Small intestine (tissue), 7 donors: ENCODE measurements around the gene TSPAN9. TPM values are rescaled to one million over a fixed set of nuclear protein-coding genes. Genes with fewer than 3 reads are reported as not detected.

Source experiments
- DNase-seq, 2 donors: peaks; one replicate each; pipeline versions ENCODE4 v3.0.0 to v3.0.0-alpha.2; 2013
- FAIRE-seq: peaks from 2 replicates; lab custom pipeline; 2012; peaks lifted over from hg19 to GRCh38; lab: Jason Lieb, UNC
- H3K27ac ChIP-seq, 3 donors: one replicate each; pipeline ENCODE4 v1.5.1; 2013; ENCODE audit warnings: low read length in 2 of 3, mild to moderate bottlenecking in 2 of 3, control low read depth in 1 of 3, inconsistent platforms in 1 of 3, low read depth in 1 of 3, moderate library complexity in 1 of 3
- H3K27me3 ChIP-seq, 3 donors: one replicate each; pipeline ENCODE4 v1.6.1; 2013; ENCODE audit warnings: low read length in 3 of 3, inconsistent platforms in 1 of 3; ENCODE audit not compliant: control insufficient read depth in 3 of 3, insufficient read depth in 3 of 3
- H3K36me3 ChIP-seq, 3 donors: one replicate each; pipeline ENCODE4 v1.6.1; 2013; ENCODE audit warnings: low read length in 3 of 3, inconsistent platforms in 1 of 3, low read depth in 1 of 3, mild to moderate bottlenecking in 1 of 3, moderate library complexity in 1 of 3; ENCODE audit not compliant: control insufficient read depth in 3 of 3, insufficient read depth in 2 of 3
- H3K4me1 ChIP-seq, 3 donors: one replicate each; pipeline ENCODE4 v1.6.1; 2013; ENCODE audit warnings: low read length in 2 of 3, inconsistent platforms in 1 of 3, low read depth in 1 of 3, mild to moderate bottlenecking in 1 of 3, moderate library complexity in 1 of 3; ENCODE audit not compliant: control insufficient read depth in 3 of 3, insufficient read depth in 2 of 3
- H3K4me3 ChIP-seq, 3 donors: one replicate each; pipeline ENCODE4 v1.5.1; 2013; ENCODE audit warnings: low read length in 3 of 3, control low read depth in 1 of 3, inconsistent platforms in 1 of 3, low read depth in 1 of 3, mild to moderate bottlenecking in 1 of 3, moderate library complexity in 1 of 3
- H3K9me3 ChIP-seq, 2 donors: one replicate each; pipeline ENCODE4 v1.6.1; 2013; ENCODE audit warnings: low read depth in 1 of 2, low read length in 1 of 2; ENCODE audit not compliant: control insufficient read depth in 2 of 2, insufficient read depth in 1 of 2
- WGBS, 3 donors: extraction: QIAGEN DNeasy Blood & Tissue Kit; methylation state at CpG; one replicate each; pipeline ENCODE4 v1.1.7; 2013; 5-methylcytosine and 5-hydroxymethylcytosine counted together
- polyA plus RNA-seq, 4 donors: library from polyadenylated mRNA; stranded (reverse) in 3 of 4; unstranded in 1 of 4; fragments of 200-250 nt in 3 of 4; fragments of 120-200 nt in 1 of 4; gene quantifications; one replicate each; pipeline versions ENCODE4 v1.2.1 to v1.2.3, GENCODE V29; 2013
- donor health status: healthy with polysubstance abuse.
- donor health status: control.
- donor health status: control.
- donor health status: Bipolar disorder and iron deficiency.
- donor health status: healthy.

TSPAN9 gene
- polyA plus RNA-seq, 4 donors, result 1.3 to 25.5 (median 12.8) TPM

- H3K9me3 ChIP-seq, result no peaks in the 10 kb centered on the region
- FAIRE-seq, result no peak
- no peak overlapping the region for H3K4me3 ChIP-seq
- WGBS, 3 donors, result 76 to 84% (median 84%) methylated on average over 20 of the region's 20 CpGs
- H3K4me1 ChIP-seq, result no peaks in the 10 kb centered on the region
- no peak for DNase-seq
- H3K36me3 ChIP-seq, result peaks cover 0 to 24% (median 0%) of the 10 kb centered on the region in 3 donors
- H3K27ac ChIP-seq, result no peak overlapping the region
- H3K27me3 ChIP-seq, result no peaks in the 10 kb centered on the region
Measured at GRCh38 chr12:3214526-3215365, 137.6 kb downstream of the TSPAN9 start.

GRCh38 chr12:3215410-3215975 is 138.3 kb downstream of the TSPAN9 start:
- DNase-seq, result no peak
- Histone ChIP-seq H3K4me3 (no peak overlapping the region), H3K27ac (no peak overlapping the region), H3K9me3 (no peaks in the 10 kb centered on the region), H3K27me3 (no peaks in the 10 kb centered on the region), H3K4me1 (no peaks in the 10 kb centered on the region), H3K36me3 (peaks cover 0 to 24% (median 0%) of the 10 kb centered on the region in 3 donors)
- no peak for FAIRE-seq
- WGBS, 3 donors, result 84 to 88% (median 88%) methylated on average over 13 of the region's 13 CpGs

- FAIRE-seq, result no peak
- Histone ChIP-seq H3K9me3 (no peaks in the 10 kb centered on the region), H3K4me1 (no peaks in the 10 kb centered on the region), H3K27me3 (no peaks in the 10 kb centered on the region), H3K27ac (no peak overlapping the region), H3K36me3 (peaks cover 0 to 24% (median 0%) of the 10 kb centered on the region in 3 donors), H3K4me3 (no peak overlapping the region)
- WGBS, 3 donors, result 84 to 91% (median 85%) methylated on average over 5 of the region's 5 CpGs
- no peak for DNase-seq
Measured at GRCh38 chr12:3216097-3216496, 138.9 kb downstream of the TSPAN9 start.

GRCh38 chr12:3216726-3217682 is 139.8 kb downstream of the TSPAN9 start:
- Histone ChIP-seq H3K9me3 (no peaks in the 10 kb centered on the region), H3K36me3 (peaks cover 0 to 24% (median 0%) of the 10 kb centered on the region in 3 donors), H3K4me1 (no peaks in the 10 kb centered on the region), H3K4me3 (no peak overlapping the region), H3K27me3 (no peaks in the 10 kb centered on the region), H3K27ac (peak overlapping the region in 1 of 3 donors; percentile 19)
- WGBS, 3 donors, result 74 to 78% (median 76%) methylated on average over 12 of the region's 12 CpGs
- FAIRE-seq (no peak), DNase-seq (no peak)

GRCh38 chr12:3217683-3218079 is 140.5 kb downstream of the TSPAN9 start:
- Histone ChIP-seq H3K4me1 (no peaks in the 10 kb centered on the region), H3K4me3 (no peak overlapping the region), H3K27ac (peak overlapping the region in 1 of 3 donors; percentile 47), H3K27me3 (no peaks in the 10 kb centered on the region), H3K36me3 (peaks cover 0 to 23% (median 0%) of the 10 kb centered on the region in 3 donors), H3K9me3 (no peaks in the 10 kb centered on the region)
- 69 to 95% (median 70%) methylated on average over 4 of the region's 4 CpGs for WGBS, 3 donors
- FAIRE-seq, result no peak
- no peak for DNase-seq

- 46 to 66% (median 62%) methylated on average over 19 of the region's 19 CpGs for WGBS, 3 donors
- Histone ChIP-seq H3K36me3 (peaks cover 0 to 29% (median 0%) of the 10 kb centered on the region in 3 donors), H3K4me3 (no peak overlapping the region), H3K27me3 (no peaks in the 10 kb centered on the region), H3K4me1 (no peaks in the 10 kb centered on the region), H3K27ac (peak overlapping the region in 1 of 3 donors; percentile 47), H3K9me3 (no peaks in the 10 kb centered on the region)
- DNase-seq (no peak), FAIRE-seq (no peak)
Measured at GRCh38 chr12:3218228-3219171, 141.3 kb downstream of the TSPAN9 start.

- DNase-seq, result no peak
- Histone ChIP-seq H3K4me3 (no peak overlapping the region), H3K27ac (no peak overlapping the region), H3K36me3 (peaks cover 0 to 28% (median 0%) of the 10 kb centered on the region in 3 donors), H3K9me3 (no peaks in the 10 kb centered on the region), H3K27me3 (no peaks in the 10 kb centered on the region), H3K4me1 (no peaks in the 10 kb centered on the region)
- WGBS, 3 donors, result 78 to 83% (median 82%) methylated on average over 8 of the region's 8 CpGs
- no peak for FAIRE-seq
Measured at GRCh38 chr12:3219233-3219632, 142.1 kb downstream of the TSPAN9 start.
